ENCODE results near the gene GOSR1.
"Not testable (repeated sequence)": the region's sequence is repeated elsewhere in the genome, so short reads cannot be mapped to it uniquely, and the experiment has no call there.

Gene GOSR1

DNA sequence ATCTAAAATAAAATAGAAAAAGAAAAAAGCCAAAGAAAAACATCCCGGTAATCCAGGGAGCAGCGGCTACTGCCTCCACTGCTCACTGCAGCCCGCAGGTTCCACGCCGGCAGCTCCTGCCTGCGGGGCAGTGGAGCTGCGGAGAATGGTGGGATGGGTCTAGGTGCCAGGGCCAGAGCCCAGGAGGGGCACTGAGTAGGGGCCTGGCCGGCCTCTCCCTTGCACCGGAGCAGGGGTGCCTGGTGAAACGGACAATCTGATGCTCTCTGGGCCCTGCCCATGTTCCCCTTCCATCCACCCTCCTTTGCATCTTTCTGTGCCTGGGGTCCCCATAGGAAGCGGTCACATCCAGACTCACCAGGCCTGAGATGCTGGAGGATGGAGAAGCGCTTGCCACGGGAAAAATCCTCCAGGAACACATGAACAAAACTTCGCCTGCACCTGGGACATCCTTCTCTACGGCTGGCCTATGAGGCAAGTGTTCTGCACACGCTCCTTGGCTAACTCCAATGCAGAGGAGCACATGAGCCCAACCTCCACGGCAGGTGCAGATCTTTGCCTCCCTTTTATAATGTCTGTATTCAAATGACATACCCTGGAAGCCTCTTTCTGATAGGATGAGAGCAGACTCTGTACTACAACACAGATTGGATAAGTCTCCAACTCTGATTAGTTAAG, 98.6 kb downstream of the GOSR1 start:
- not testable (repeated sequence) for DNase-seq (ENCODE audit: low read depth in 2 of 2)

GRCh38 chr17:30576326-30576861, 99.2 kb downstream of the GOSR1 start:
- DNase-seq (ENCODE audit: low read depth in 2 of 2) = no peak
